NCI-H2227 treated with DMSO at 0.1 percent for 48 hours (cell line): Measurements from ENCODE around the gene EVI5L.
"Not testable (repeated sequence)": the region's sequence is repeated elsewhere in the genome, so short reads cannot be mapped to it uniquely, and the experiment has no call there.

ENCODE experiments used
- DNase-seq: peaks from one replicate; lab custom pipeline; 2025; lab: John Stamatoyannopoulos, UW

The EVI5L gene

GRCh38 chr19:7872306-7873204 lies 42.5 kb downstream of the EVI5L start:
- no peak for DNase-seq

- no peak for DNase-seq
These were observed 43.5 kb downstream of the EVI5L start for GRCh38 chr19:7873304-7874075.

GRCh38 chr19:7874076-7874896 lies 44.3 kb downstream of the EVI5L start, which contains the start of gene PRR36:
Gene PRR36, minus strand, starts transcription at chr19:7874390. Its CDS starts 701 bp downstream, at chr19:7873689.
- peak; percentile 80 for DNase-seq

GRCh38 chr19:7874897-7875273 lies 44.9 kb downstream of the EVI5L start:
- DNase-seq = no peak

- no peak for DNase-seq
These were observed 47.3 kb downstream of the EVI5L start for GRCh38 chr19:7877249-7877836.

GRCh38 chr19:7879111-7879807 lies 49.2 kb downstream of the EVI5L start:
- no peak for DNase-seq

- DNase-seq = no peak
These were observed 49.8 kb downstream of the EVI5L start for GRCh38 chr19:7879836-7880235.

GRCh38 chr19:7881910-7882309 lies 51.9 kb downstream of the EVI5L start:
- no peak for DNase-seq

GRCh38 chr19:7883105-7883504 lies 53.1 kb downstream of the EVI5L start:
- no peak for DNase-seq

- DNase-seq = no peak
These were observed 54.0 kb downstream of the EVI5L start for GRCh38 chr19:7883796-7884570.

- DNase-seq = no peak
These were observed 55.8 kb downstream of the EVI5L start for GRCh38 chr19:7885818-7886217.

GRCh38 chr19:7887408-7888144 lies 57.6 kb downstream of the EVI5L start:
- no peak for DNase-seq

GRCh38 chr19:7888145-7888825 lies 58.3 kb downstream of the EVI5L start, which contains the start of gene LRRC8E:
Gene LRRC8E, plus strand, starts transcription at chr19:7888510. Its CDS starts 7,094 bp downstream, at chr19:7895604.
- DNase-seq = no peak

GRCh38 chr19:7888826-7889217 lies 58.8 kb downstream of the EVI5L start:
- DNase-seq = no peak

- not testable (repeated sequence) for DNase-seq
These were observed 63.5 kb downstream of the EVI5L start for GRCh38 chr19:7893362-7894101.

GRCh38 chr19:7894612-7895309 lies 64.7 kb downstream of the EVI5L start:
- no peak for DNase-seq

GRCh38 chr19:7895565-7895964 lies 65.5 kb downstream of the EVI5L start:
- DNase-seq = no peak

- no peak for DNase-seq
These were observed 67.3 kb downstream of the EVI5L start for GRCh38 chr19:7897292-7897691.
